ENCODE data around the gene ABTB2. TPM values are rescaled to one million over a fixed set of nuclear protein-coding genes. Genes with fewer than 3 reads are reported as not detected.

Gene ABTB2
- total RNA-seq, 1 experiment from 2014 or later, result 5.5 TPM

- TF ChIP-seq, protein P1, sequence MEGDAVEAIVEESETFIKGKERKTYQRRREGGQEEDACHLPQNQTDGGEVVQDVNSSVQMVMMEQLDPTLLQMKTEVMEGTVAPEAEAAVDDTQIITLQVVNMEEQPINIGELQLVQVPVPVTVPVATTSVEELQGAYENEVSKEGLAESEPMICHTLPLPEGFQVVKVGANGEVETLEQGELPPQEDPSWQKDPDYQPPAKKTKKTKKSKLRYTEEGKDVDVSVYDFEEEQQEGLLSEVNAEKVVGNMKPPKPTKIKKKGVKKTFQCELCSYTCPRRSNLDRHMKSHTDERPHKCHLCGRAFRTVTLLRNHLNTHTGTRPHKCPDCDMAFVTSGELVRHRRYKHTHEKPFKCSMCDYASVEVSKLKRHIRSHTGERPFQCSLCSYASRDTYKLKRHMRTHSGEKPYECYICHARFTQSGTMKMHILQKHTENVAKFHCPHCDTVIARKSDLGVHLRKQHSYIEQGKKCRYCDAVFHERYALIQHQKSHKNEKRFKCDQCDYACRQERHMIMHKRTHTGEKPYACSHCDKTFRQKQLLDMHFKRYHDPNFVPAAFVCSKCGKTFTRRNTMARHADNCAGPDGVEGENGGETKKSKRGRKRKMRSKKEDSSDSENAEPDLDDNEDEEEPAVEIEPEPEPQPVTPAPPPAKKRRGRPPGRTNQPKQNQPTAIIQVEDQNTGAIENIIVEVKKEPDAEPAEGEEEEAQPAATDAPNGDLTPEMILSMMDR (conservative IDR thresholded peaks at IDR 0.05), result no peak
- Histone ChIP-seq H3K79me1 (ENCODE audit: insufficient read depth, low read depth, low read length, poor library complexity, severe bottlenecking) (no peaks in the 10 kb centered on the region), H3K9ac (ENCODE audit: extremely low read depth, insufficient read length, low read length) (no peak overlapping the region), H2BK120ac (ENCODE audit: low read depth, low read length, poor library complexity, severe bottlenecking) (no peak overlapping the region), H3K4me2 (ENCODE audit: insufficient read depth, insufficient read length, low read length) (no peak overlapping the region), H2BK5ac (ENCODE audit: insufficient read length, low read length) (no peak overlapping the region), H4K8ac (replicated peaks; ENCODE audit: insufficient read length, low read depth, low read length) (no peak overlapping the region), H2BK20ac (ENCODE audit: low read depth, low read length, poor library complexity, severe bottlenecking) (no peak overlapping the region), H3K4me1 (ENCODE audit: insufficient read depth, low read length) (peaks cover 13% of the 10 kb centered on the region; the same call in 1 of the 2 replicates), H3K23ac (ENCODE audit: insufficient read length, low read depth, low read length) (no peak overlapping the region), H3K56ac (ENCODE audit: insufficient read length, low read depth, low read length) (no peak overlapping the region), H3K27ac (ENCODE audit: insufficient read length, low read depth, low read length) (no peak overlapping the region), H2AK5ac (ENCODE audit: insufficient read length, low read length) (no peak overlapping the region), H3K27me3 (ENCODE audit: insufficient read depth, low read length) (no peaks in the 10 kb centered on the region), H3K18ac (ENCODE audit: insufficient read length, low read depth, low read length) (no peak overlapping the region), H3K79me2 (ENCODE audit: insufficient read depth, low read length) (no peaks in the 10 kb centered on the region), H2BK12ac (ENCODE audit: insufficient read length, low read depth, low read length) (no peak overlapping the region), H3K9me3 (ENCODE audit: control insufficient read depth, low read depth, low read length) (no peaks in the 10 kb centered on the region), H4K5ac (ENCODE audit: insufficient read length, low read depth, low read length) (no peak overlapping the region), H4K91ac (ENCODE audit: insufficient read length, low read depth, low read length) (no peak overlapping the region), H2AFZ (ENCODE audit: low read length) (no peak overlapping the region), H3K23me2 (ENCODE audit: insufficient read length, low read depth, low read length, poor library complexity, severe bottlenecking) (peaks cover 2% of the 10 kb centered on the region), H4K20me1 (ENCODE audit: control insufficient read depth, insufficient read depth, insufficient read length) (no peaks in the 10 kb centered on the region), H2BK15ac (ENCODE audit: low read depth, low read length) (no peak overlapping the region), H3K4ac (ENCODE audit: low read depth, low read length) (no peak overlapping the region), H3K14ac (ENCODE audit: insufficient read depth, low read length) (no peak overlapping the region), H3T11ph (ENCODE audit: low read length) (no peak overlapping the region)
- no peak overlapping the region for H3K27ac Mint-ChIP-seq
- no peak overlapping the region for H3K4me3 Mint-ChIP-seq
- WGBS (ENCODE audit: extremely low coverage, insufficient read length, low lambda C conversion rate), result no CpG with 5 or more reads among the region's 14 CpGs
- DNase-seq, result no peak
- H3K27me3 Mint-ChIP-seq (ENCODE audit: low read depth), result no peaks in the 10 kb centered on the region; the same call in 1 of the 2 replicates
- no peaks in the 10 kb centered on the region for H3K9me3 Mint-ChIP-seq
- no peaks in the 10 kb centered on the region for H3K36me3 Mint-ChIP-seq (ENCODE audit: insufficient read depth in 1 of 3, low read depth in 3 of 3)
- peaks cover 43% of the 10 kb centered on the region in 2 experiments for H3K4me1 Mint-ChIP-seq
Observed at GRCh38 chr11:34184505-34185015, 173.2 kb downstream of the ABTB2 start.
